Lung (tissue), 12 donors: ENCODE results near the gene EVA1C. TPM values are rescaled to one million over a fixed set of nuclear protein-coding genes. Genes with fewer than 3 reads are reported as not detected.
"Not testable (repeated sequence)": the region's sequence is repeated elsewhere in the genome, so short reads cannot be mapped to it uniquely, and the experiment has no call there.

Experiments used
- ATAC-seq: fragments of 200-7000 bp; cut with Tn5 transposase; one replicate; pipeline ENCODE4 v1.9.1; 2020; ENCODE audit warnings: moderate number of reproducible peaks; ENCODE audit not compliant: insufficient read depth, low FRiP score
- DNase-seq, 3 donors: peaks; one replicate each; pipeline ENCODE4 v3.0.0-alpha.2; 2013 to 2017
- H3K27ac ChIP-seq, 2 donors: one replicate each; pipeline ENCODE4 v1.5.1; 2013; ENCODE audit warnings: mild to moderate bottlenecking in 2 of 2, moderate library complexity in 2 of 2, control low read depth in 1 of 2, inconsistent platforms in 1 of 2, low read depth in 1 of 2, low read length in 1 of 2
- H3K27me3 ChIP-seq, 3 donors: one replicate each; pipeline ENCODE4 v1.5.1; 2013; ENCODE audit warnings: low read length in 2 of 3; ENCODE audit not compliant: control insufficient read depth in 3 of 3, insufficient read depth in 3 of 3
- H3K36me3 ChIP-seq, 4 donors: one replicate each; pipeline ENCODE4 v1.5.1; 2013; ENCODE audit warnings: low read length in 4 of 4, mild to moderate bottlenecking in 1 of 4, moderate library complexity in 1 of 4; ENCODE audit not compliant: control insufficient read depth in 4 of 4, insufficient read depth in 4 of 4
- H3K4me1 ChIP-seq, 5 donors: one replicate each; pipeline ENCODE4 v1.5.1; 2013; ENCODE audit warnings: low read length in 5 of 5, mild to moderate bottlenecking in 2 of 5, moderate library complexity in 1 of 5; ENCODE audit not compliant: control insufficient read depth in 5 of 5, insufficient read depth in 5 of 5
- H3K4me3 ChIP-seq: one replicate; pipeline ENCODE4 v1.5.1; 2013; ENCODE audit warnings: mild to moderate bottlenecking, control low read depth, moderate library complexity
- H3K9ac ChIP-seq, 2 donors: one replicate each; pipeline ENCODE4 v1.5.1; 2013; ENCODE audit warnings: low read length in 2 of 2, control low read depth in 1 of 2; ENCODE audit not compliant: insufficient read depth in 1 of 2
- H3K9me3 ChIP-seq, 4 donors: one replicate each; pipeline ENCODE4 v1.5.1; 2013; ENCODE audit warnings: low read length in 3 of 4, mild to moderate bottlenecking in 1 of 4, moderate library complexity in 1 of 4; ENCODE audit not compliant: control insufficient read depth in 4 of 4, insufficient read depth in 3 of 4
- CTCF ChIP-seq: IDR thresholded peaks from 2 replicates; pipeline ENCODE4 v1.5.1; 2012; ENCODE audit warnings: mild to moderate bottlenecking; ENCODE audit errors: control extremely low read depth, extremely low read depth
- whole genome bisulfite sequencing, 2 donors: extraction: QIAGEN DNeasy Blood & Tissue Kit; methylation state at CpG; one replicate each; pipeline ENCODE4 v1.1.7; 2013; 5-methylcytosine and 5-hydroxymethylcytosine counted together
- polyA plus RNA-seq, 2 donors: library from polyadenylated mRNA; stranded (reverse); fragments of 200-250 nt; gene quantifications; one replicate each; pipeline ENCODE4 v1.2.1, GENCODE V29; 2013
- total RNA-seq, 2 donors: library from RNA; depleted of rRNA in 1 of 2; stranded (reverse); fragments of >200 nt in 1 of 2; gene quantifications; one replicate each; pipeline ENCODE4 v1.2.1, GENCODE V29; 2014 to 2021
- donor health status: control.
- donor health status: control.
- donor health status: Bipolar disorder and iron deficiency.
- donor health status: healthy.
- donor health status: DM: yes; HTN: yes; CAD: no.

Gene EVA1C
- total and polyA plus RNA-seq, 4 donors, result 13.9 to 59.0 (median 48.6) TPM

- TF ChIP-seq CTCF, result no peak
- no peak for DNase-seq
- ATAC-seq, result no peak
- Histone ChIP-seq H3K4me1 (peaks cover 0 to 2% (median 0%) of the 10 kb centered on the region in 5 donors), H3K4me3 (no peak overlapping the region), H3K9ac (no peak overlapping the region), H3K9me3 (no peaks in the 10 kb centered on the region), H3K36me3 (peaks cover 31 to 58% (median 43%) of the 10 kb centered on the region in 4 donors), H3K27ac (no peak overlapping the region), H3K27me3 (no peaks in the 10 kb centered on the region)
- 94% methylated on average over 4 of the region's 4 CpGs for WGBS, 2 donors
Measured at GRCh38 chr21:32366191-32366590, 46.3 kb upstream of the EVA1C start.

- no peak overlapping the region for H3K27ac ChIP-seq
- H3K4me1 ChIP-seq, result peaks cover 0 to 2% (median 0%) of the 10 kb centered on the region in 5 donors
- no peak overlapping the region for H3K9ac ChIP-seq
- TF ChIP-seq CTCF, result no peak
- no peak overlapping the region for H3K4me3 ChIP-seq
- DNase-seq (no peak), ATAC-seq (no peak)
- no peaks in the 10 kb centered on the region for H3K27me3 ChIP-seq
- H3K9me3 ChIP-seq, result no peaks in the 10 kb centered on the region
- WGBS, 2 donors, result 94 to 100% methylated on average over 1 of the region's 1 CpG
- H3K36me3 ChIP-seq, result peaks cover 33 to 58% (median 37%) of the 10 kb centered on the region in 4 donors
Measured at GRCh38 chr21:32367158-32367557, 45.3 kb upstream of the EVA1C start.

- H3K27ac ChIP-seq, result no peak overlapping the region
- ATAC-seq, result no peak
- H3K4me3 ChIP-seq, result no peak overlapping the region
- no peak for TF ChIP-seq CTCF
- no peak overlapping the region for H3K9ac ChIP-seq
- peak in 1 of 3 donors; percentile 35 for DNase-seq
- peaks cover 0 to 2% (median 0%) of the 10 kb centered on the region in 5 donors for H3K4me1 ChIP-seq
- WGBS, 2 donors, result 81 to 85% methylated on average over 9 of the region's 9 CpGs
- no peaks in the 10 kb centered on the region for H3K9me3 ChIP-seq
- peaks cover 27 to 54% (median 32%) of the 10 kb centered on the region in 4 donors for H3K36me3 ChIP-seq
- no peaks in the 10 kb centered on the region for H3K27me3 ChIP-seq
Measured at GRCh38 chr21:32368386-32368785, 44.1 kb upstream of the EVA1C start.

- H3K27me3 ChIP-seq, H3K9me3 ChIP-seq, H3K4me1 ChIP-seq, H3K4me3 ChIP-seq, ATAC-seq, DNase-seq, H3K27ac ChIP-seq, H3K9ac ChIP-seq: not testable (repeated sequence)
- 83 to 88% methylated on average over 1 of the region's 1 CpG for WGBS, 2 donors
- H3K36me3 ChIP-seq, result peaks cover 27 to 50% (median 30%) of the 10 kb centered on the region in 4 donors
Measured at GRCh38 chr21:32368961-32369360, 43.5 kb upstream of the EVA1C start.
